ENCODE data around the gene CCDC91. TPM values are rescaled to one million over a fixed set of nuclear protein-coding genes. Genes with fewer than 3 reads are reported as not detected.

CCDC91 gene
- total RNA-seq, 1 experiment from 2014 or later: 26.8 TPM

DNA sequence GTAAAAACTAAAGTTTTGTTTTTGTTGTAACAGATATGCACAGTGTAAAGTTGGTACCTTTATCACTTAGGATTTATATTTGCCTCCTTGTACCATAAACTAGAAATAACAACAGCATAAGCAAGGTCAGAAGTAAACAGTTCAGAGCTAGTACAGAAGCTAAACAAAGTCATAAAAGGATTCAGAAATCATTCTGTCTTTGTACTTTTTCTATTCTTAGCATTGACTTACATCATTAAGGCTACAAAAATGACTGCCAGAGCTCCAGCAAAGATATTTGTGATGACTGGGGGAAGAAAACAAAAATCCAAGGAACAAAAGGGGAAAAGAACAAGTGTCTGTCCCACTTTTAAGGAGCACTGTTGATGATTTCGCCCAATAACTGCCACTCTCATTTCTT, 347.2 kb downstream of the CCDC91 start:
- POLR2A ChIA-PET (ENCODE audit: low non-redundant PET): no interaction called here
- H3K27ac ChIP-seq (ENCODE audit: low read depth, low read length, poor library complexity, severe bottlenecking): no peak overlapping the region
- H3K9me3 ChIP-seq (ENCODE audit: low read depth, low read length, poor library complexity, severe bottlenecking): no peaks in the 10 kb centered on the region
- intact Hi-C loops (cut with micrococcal nuclease; ENCODE audit: unreplicated experiment): no loop called here
- no peak for DNase-seq (ENCODE audit: low spot score)
- BruUV-seq (replicated peaks): no TSS peak
- H3K36me3 ChIP-seq (ENCODE audit: insufficient read depth, low read length, poor library complexity, severe bottlenecking): no peaks in the 10 kb centered on the region
- H3K4me1 ChIP-seq (ENCODE audit: insufficient read depth, low read length, poor library complexity, severe bottlenecking): peaks cover 16% of the 10 kb centered on the region
- TF ChIP-seq EZH2 (IDR thresholded peaks at IDR 0.05; ENCODE audit: borderline replicate concordance, low read depth, low read length, poor library complexity, severe bottlenecking): no peak
- TF ChIP-seq, protein P1, sequence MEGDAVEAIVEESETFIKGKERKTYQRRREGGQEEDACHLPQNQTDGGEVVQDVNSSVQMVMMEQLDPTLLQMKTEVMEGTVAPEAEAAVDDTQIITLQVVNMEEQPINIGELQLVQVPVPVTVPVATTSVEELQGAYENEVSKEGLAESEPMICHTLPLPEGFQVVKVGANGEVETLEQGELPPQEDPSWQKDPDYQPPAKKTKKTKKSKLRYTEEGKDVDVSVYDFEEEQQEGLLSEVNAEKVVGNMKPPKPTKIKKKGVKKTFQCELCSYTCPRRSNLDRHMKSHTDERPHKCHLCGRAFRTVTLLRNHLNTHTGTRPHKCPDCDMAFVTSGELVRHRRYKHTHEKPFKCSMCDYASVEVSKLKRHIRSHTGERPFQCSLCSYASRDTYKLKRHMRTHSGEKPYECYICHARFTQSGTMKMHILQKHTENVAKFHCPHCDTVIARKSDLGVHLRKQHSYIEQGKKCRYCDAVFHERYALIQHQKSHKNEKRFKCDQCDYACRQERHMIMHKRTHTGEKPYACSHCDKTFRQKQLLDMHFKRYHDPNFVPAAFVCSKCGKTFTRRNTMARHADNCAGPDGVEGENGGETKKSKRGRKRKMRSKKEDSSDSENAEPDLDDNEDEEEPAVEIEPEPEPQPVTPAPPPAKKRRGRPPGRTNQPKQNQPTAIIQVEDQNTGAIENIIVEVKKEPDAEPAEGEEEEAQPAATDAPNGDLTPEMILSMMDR (conservative IDR thresholded peaks at IDR 0.05; ENCODE audit: low read depth, low read length): no peak
- H3K27me3 ChIP-seq (replicated peaks; ENCODE audit: insufficient read depth, low read depth, low read length, poor library complexity): no peaks in the 10 kb centered on the region
- H3K4me3 ChIP-seq (ENCODE audit: low read depth, low read length, poor library complexity, severe bottlenecking): no peak overlapping the region
- CTCF ChIA-PET: no interaction called here

DNA sequence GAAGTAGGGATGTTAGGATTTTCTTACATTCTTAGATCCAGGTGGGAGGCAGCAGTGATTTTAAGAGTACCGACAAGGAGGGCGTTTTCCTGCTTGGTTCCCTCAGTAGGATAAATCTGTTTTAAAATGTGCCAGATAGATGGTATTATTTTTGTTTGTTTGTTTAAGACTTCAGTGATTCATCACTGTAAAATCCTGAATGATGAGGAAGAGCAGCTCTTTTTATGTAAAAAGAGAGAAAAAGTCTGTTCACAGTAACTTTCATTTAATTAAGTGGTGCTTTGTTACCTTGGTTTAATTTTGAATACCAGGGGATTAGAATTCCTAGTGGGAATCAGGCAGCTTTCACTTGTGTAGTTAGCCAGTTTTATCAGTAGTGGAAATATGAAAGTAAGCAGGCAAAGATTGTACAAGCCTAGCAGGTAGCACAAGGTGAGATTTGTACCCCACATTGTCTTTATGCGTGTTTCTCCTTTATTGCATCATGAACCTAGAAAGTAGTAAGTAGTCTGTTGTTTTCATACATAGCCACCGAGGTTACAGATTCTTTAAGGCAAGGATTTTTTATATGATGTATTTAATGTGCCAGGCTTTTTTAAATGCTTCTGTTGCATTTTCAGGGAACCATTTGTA, 349.6 kb downstream of the CCDC91 start:
- no peaks in the 10 kb centered on the region for H3K9me3 ChIP-seq (ENCODE audit: low read depth, low read length, poor library complexity, severe bottlenecking)
- peaks cover 11% of the 10 kb centered on the region for H3K4me1 ChIP-seq (ENCODE audit: insufficient read depth, low read length, poor library complexity, severe bottlenecking)
- no peak for DNase-seq (ENCODE audit: low spot score)
- intact Hi-C loops (cut with micrococcal nuclease; ENCODE audit: unreplicated experiment): no loop called here
- H3K27me3 ChIP-seq (replicated peaks; ENCODE audit: insufficient read depth, low read depth, low read length, poor library complexity): no peaks in the 10 kb centered on the region
- H3K27ac ChIP-seq (ENCODE audit: low read depth, low read length, poor library complexity, severe bottlenecking): no peak overlapping the region
- no peak overlapping the region for H3K4me3 ChIP-seq (ENCODE audit: low read depth, low read length, poor library complexity, severe bottlenecking)
- TF ChIP-seq, protein P1 (conservative IDR thresholded peaks at IDR 0.05; ENCODE audit: low read depth, low read length): no peak
- TF ChIP-seq EZH2 (IDR thresholded peaks at IDR 0.05; ENCODE audit: borderline replicate concordance, low read depth, low read length, poor library complexity, severe bottlenecking): no peak
- BruUV-seq (replicated peaks): no TSS peak
- H3K36me3 ChIP-seq (ENCODE audit: insufficient read depth, low read length, poor library complexity, severe bottlenecking): no peaks in the 10 kb centered on the region
- ChIA-PET POLR2A (ENCODE audit: low non-redundant PET) (no interaction called here), CTCF (no interaction called here)

DNA sequence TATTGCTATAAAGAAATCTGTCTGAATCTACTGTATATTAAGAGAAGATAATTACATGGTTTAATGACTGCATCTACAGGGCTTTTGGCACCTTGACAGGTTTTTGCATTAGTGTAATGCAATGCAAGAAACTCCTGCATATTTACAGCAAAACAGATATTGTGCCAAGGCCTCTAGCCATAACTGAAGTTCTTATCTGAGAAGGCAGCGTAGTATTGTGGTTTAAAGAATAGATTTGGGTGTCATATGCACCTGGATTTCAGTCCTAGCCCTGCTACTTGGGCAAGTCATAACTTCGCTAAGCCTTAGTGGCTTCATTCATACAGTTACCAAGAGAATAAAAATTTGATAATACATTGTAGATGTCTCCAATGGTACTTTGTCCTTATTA, 350.1 kb downstream of the CCDC91 start:
- TF ChIP-seq EZH2 (IDR thresholded peaks at IDR 0.05; ENCODE audit: borderline replicate concordance, low read depth, low read length, poor library complexity, severe bottlenecking): no peak
- TF ChIP-seq, protein P1 (conservative IDR thresholded peaks at IDR 0.05; ENCODE audit: low read depth, low read length): no peak
- no peaks in the 10 kb centered on the region for H3K9me3 ChIP-seq (ENCODE audit: low read depth, low read length, poor library complexity, severe bottlenecking)
- H3K27me3 ChIP-seq (replicated peaks; ENCODE audit: insufficient read depth, low read depth, low read length, poor library complexity): no peaks in the 10 kb centered on the region
- H3K27ac ChIP-seq (ENCODE audit: low read depth, low read length, poor library complexity, severe bottlenecking): no peak overlapping the region
- ChIA-PET CTCF (no interaction called here), POLR2A (ENCODE audit: low non-redundant PET) (no interaction called here)
- H3K4me3 ChIP-seq (ENCODE audit: low read depth, low read length, poor library complexity, severe bottlenecking): no peak overlapping the region
- intact Hi-C loops (cut with micrococcal nuclease; ENCODE audit: unreplicated experiment): no loop called here
- peaks cover 7% of the 10 kb centered on the region for H3K4me1 ChIP-seq (ENCODE audit: insufficient read depth, low read length, poor library complexity, severe bottlenecking)
- DNase-seq (ENCODE audit: low spot score): peak; percentile 27
- no peaks in the 10 kb centered on the region for H3K36me3 ChIP-seq (ENCODE audit: insufficient read depth, low read length, poor library complexity, severe bottlenecking)
- BruUV-seq (replicated peaks): no TSS peak

All from A673 (cell line).